NCI-H2029 (cell line): ENCODE measurements around the gene TEX19.
A peak's percentile ranks its signal among the peaks of the same experiment; 100 is the strongest.
"Not testable (repeated sequence)": the region's sequence is repeated elsewhere in the genome, so short reads cannot be mapped to it uniquely, and the experiment has no call there.

Experiments used
- DNase-seq: peaks from one replicate; lab custom pipeline; 2025; lab: John Stamatoyannopoulos, UW

Gene TEX19

GRCh38 chr17:82377294-82377693 is 18.2 kb downstream of the TEX19 start:
- DNase-seq: not testable (repeated sequence)

GRCh38 chr17:82377924-82378740 is 19.1 kb downstream of the TEX19 start:
- DNase-seq: no peak

- DNase-seq: no peak
Measured at GRCh38 chr17:82378741-82379021, 19.6 kb downstream of the TEX19 start.

DNA sequence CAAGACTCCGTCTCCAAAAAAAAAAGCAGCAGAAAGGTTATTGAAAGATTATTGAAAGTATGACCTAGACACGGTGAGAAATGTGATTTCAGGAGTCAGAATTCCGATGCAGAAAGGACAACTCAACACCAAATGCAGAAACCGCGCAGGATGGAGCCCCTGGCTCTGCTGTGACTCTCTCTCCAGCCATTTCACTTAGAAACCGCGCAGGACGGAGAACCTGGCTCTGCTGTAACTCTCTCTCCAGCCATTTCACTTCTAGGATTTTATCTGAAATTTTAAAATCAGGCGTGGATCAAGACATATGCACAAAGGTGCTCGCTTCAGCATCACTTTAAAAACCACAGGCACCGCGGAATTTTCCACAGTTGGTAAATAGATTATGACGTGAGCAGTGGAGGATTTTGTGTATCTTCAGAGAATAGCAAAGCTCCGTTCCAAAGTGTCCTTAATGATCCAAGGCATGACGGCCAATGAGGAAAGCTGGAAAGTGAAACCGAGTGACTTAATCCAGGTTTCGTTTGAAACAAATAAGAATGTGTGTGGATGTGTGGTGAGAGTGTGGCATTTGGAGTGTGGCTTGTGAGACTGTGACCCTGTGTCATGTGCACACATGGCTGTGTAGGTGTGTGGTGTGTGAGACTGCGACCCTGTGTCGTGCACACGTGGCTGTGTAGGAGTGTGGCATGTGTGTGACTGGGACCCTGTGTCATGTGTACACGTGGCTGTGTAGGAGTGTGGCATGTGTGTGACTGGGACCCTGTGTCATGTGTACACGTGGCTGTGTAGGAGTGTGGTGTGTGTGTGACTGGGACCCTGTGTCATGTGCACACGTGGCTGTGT is 22.0 kb downstream of the TEX19 start:
- DNase-seq: no peak

GRCh38 chr17:82381703-82382009 is 22.6 kb downstream of the TEX19 start:
- DNase-seq: not testable (repeated sequence)

- DNase-seq: not testable (repeated sequence)
Measured at GRCh38 chr17:82382220-82382932, 23.3 kb downstream of the TEX19 start.

GRCh38 chr17:82382933-82383255 is 23.8 kb downstream of the TEX19 start:
- no peak for DNase-seq

GRCh38 chr17:82383411-82383810 is 24.4 kb downstream of the TEX19 start:
- DNase-seq: no peak

DNA sequence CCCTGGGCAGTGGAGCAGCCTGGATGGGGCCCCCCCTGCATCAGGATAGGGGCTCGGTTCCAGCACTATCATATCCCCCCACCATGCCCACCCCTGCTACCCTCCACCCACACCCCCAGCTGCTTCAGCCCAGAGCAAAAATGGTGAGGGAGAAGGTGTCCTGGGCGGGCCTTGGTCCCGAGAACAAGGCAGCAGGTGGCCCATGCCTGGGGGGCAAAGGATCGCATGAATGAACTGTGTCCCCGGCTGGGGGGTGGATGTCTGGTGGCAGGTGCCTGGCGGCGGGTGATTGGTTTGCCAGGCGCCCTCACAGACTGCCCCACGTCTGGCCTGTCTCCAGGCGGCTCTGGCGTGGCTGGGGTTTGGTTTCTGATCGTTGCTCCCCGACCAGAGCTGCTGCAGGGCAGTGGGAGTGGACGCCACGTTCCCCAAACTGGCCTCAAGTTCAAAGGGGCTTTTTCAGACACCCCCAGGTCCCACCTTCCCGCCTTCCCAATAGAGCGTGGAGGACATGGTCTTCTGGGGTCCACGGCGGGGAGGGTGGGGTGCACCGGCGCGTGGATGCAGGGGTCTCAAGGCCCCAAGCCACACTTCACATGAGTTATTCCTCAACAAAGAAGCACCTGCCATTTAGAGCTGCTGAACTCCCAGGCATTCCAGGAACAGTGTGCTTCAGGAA is 25.1 kb downstream of the TEX19 start:
- no peak for DNase-seq

GRCh38 chr17:82384730-82385481 is 25.9 kb downstream of the TEX19 start:
- DNase-seq: peak; percentile 57

GRCh38 chr17:82385559-82386254 is 26.7 kb downstream of the TEX19 start:
- no peak for DNase-seq

DNA sequence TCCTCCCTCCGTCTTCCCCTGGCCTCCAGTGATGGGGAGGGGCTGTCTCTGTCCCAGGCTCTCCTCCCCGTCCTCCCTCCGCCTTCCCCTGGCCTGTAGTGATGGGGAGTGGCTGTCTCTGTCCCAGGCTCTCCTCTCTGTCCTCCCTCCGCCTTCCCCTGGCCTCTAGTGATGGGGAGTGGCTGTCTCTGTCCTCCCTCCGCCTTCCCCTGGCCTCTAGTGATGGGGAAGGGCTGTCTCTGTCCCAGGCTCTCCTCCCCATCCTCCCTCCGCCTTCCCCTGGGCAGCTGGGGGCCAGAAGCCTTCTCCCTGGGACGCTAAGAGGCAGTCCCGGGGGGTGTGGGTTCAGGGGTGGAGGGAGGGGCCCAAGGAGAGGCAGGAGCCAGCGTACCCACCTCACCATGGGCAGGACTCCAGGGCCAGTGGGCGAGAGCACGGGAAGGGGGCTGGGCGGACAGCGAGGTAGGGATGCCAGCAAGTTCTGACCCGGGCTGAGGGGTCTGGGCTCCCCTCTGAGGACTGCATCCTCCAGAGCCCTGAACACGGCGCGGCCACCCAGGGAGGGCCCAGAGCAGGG is 27.3 kb downstream of the TEX19 start:
- DNase-seq: no peak

DNA sequence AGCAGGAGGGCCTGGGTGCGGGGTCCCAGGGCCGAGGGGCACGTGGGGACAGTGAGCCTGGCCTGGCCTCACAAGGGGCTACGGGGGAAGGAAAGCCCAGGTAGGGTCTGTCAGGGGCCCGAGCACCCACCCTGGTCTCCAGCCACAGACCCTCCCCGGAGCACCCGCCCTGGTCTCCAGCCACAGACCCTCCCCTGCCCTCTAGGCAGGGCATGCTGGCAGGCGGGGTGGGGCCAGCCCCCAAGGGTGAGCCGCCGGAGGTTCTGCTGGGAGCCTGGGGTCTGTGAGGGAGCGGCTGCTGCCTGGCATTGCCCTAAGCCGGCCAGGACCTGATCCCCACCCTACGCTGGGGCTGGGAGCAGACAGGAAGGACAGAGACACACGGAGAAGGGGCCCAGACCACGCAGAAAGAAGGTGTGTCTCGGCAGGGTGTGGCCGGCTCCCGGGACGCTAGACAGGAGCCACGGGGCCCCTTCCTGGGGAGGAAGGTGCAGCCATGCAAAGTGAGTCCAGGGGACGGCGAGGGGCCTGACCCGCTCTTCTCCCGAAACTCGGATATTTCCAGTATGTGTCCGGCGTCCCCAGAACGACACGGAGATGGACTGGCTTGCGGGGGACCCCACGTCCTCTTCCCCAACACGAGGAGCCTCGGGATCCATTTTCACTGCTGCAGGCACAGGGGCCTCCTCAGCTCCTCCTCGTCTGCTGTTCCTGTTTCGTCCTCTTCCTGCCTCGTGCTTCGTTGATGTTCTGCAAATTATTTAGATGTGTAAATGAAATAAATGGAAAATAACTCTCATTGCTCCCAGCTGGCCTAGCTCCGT is 28.0 kb downstream of the TEX19 start:
- DNase-seq: no peak

- no peak for DNase-seq
Measured at GRCh38 chr17:82387705-82388106, 28.7 kb downstream of the TEX19 start.

- no peak for DNase-seq
Measured at GRCh38 chr17:82388223-82388921, 29.3 kb downstream of the TEX19 start.

GRCh38 chr17:82388922-82389283 is 29.9 kb downstream of the TEX19 start:
- no peak for DNase-seq

- no peak for DNase-seq
Measured at GRCh38 chr17:82389379-82389778, 30.3 kb downstream of the TEX19 start.

GRCh38 chr17:82390015-82390859 is 31.2 kb downstream of the TEX19 start:
- no peak for DNase-seq
